CD14-positive monocyte (primary cell): Measurements from ENCODE around the gene WDR86. TPM values are rescaled to one million over a fixed set of nuclear protein-coding genes. Genes with fewer than 3 reads are reported as not detected.
A peak's percentile ranks its signal among the peaks of the same experiment; 100 is the strongest.

ENCODE experiments used
- DNase-seq, 3 donors: peaks; one replicate each; pipeline ENCODE4 v3.0.0-alpha.2; 2011 to 2022
- H2AFZ ChIP-seq: 2 replicates; pipeline ENCODE4 v1.6.0; 2012; ENCODE audit warnings: mild to moderate bottlenecking, low read depth, low read length, inconsistent platforms; ENCODE audit not compliant: insufficient read depth, poor library complexity, severe bottlenecking
- H3K27ac ChIP-seq, 2 donors: 1 replicate in 1 of 2; 2 replicates in 1 of 2; pipeline ENCODE4 v1.5.1; 2012 to 2013; ENCODE audit warnings: low read length in 2 of 2, control low read depth in 1 of 2, inconsistent platforms in 1 of 2, low read depth in 1 of 2, mild to moderate bottlenecking in 1 of 2
- H3K27me3 ChIP-seq, 2 donors: one replicate each; pipeline versions ENCODE4 v1.6.0 to v1.6.1; 2011 to 2013; ENCODE audit warnings: low read length in 2 of 2; ENCODE audit not compliant: control insufficient read depth in 2 of 2, insufficient read depth in 2 of 2
- H3K36me3 ChIP-seq, 2 donors: replicated peaks in 1 of 2; 1 replicate in 1 of 2; 2 replicates in 1 of 2; pipeline versions ENCODE4 v1.5.1 to v1.6.1; 2012 to 2013; ENCODE audit warnings: low read length in 2 of 2, control low read depth in 1 of 2, inconsistent platforms in 1 of 2, mild to moderate bottlenecking in 1 of 2; ENCODE audit not compliant: insufficient read depth in 2 of 2, control insufficient read depth in 1 of 2
- H3K4me1 ChIP-seq, 2 donors: 1 replicate in 1 of 2; 2 replicates in 1 of 2; pipeline versions ENCODE4 v1.5.1 to v1.6.1; 2012 to 2013; ENCODE audit warnings: low read length in 2 of 2, control low read depth in 1 of 2, inconsistent platforms in 1 of 2, mild to moderate bottlenecking in 1 of 2, moderate library complexity in 1 of 2; ENCODE audit not compliant: insufficient read depth in 2 of 2, control insufficient read depth in 1 of 2
- H3K4me2 ChIP-seq: replicated peaks from 2 replicates; pipeline ENCODE3; 2012; ENCODE audit warnings: low read length, moderate library complexity, mild to moderate bottlenecking; ENCODE audit not compliant: poor library complexity, severe bottlenecking; ENCODE audit errors: extremely low read depth
- H3K4me3 ChIP-seq, 3 experiments: fragments of 200-600 bp in 1 of 3; sonication (generic) in 1 of 3; replicated peaks in 1 of 3; 1 replicate in 2 of 3; 2 replicates in 1 of 3; pipeline ENCODE4 v1.5.1; 2011 to 2013; ENCODE audit warnings: low read length in 3 of 3, mild to moderate bottlenecking in 3 of 3, control low read depth in 2 of 3, low read depth in 2 of 3, inconsistent platforms in 1 of 3, moderate library complexity in 1 of 3
- H3K79me2 ChIP-seq: 2 replicates; pipeline ENCODE4 v1.6.0; 2012; ENCODE audit warnings: mild to moderate bottlenecking, control low read depth, inconsistent platforms, low read length, moderate library complexity; ENCODE audit not compliant: insufficient read depth
- H3K9ac ChIP-seq: 2 replicates; pipeline ENCODE4 v1.6.0; 2017; ENCODE audit warnings: low read length, mild to moderate bottlenecking; ENCODE audit not compliant: insufficient read depth, poor library complexity, severe bottlenecking
- H3K9me3 ChIP-seq, 2 donors: replicated peaks in 1 of 2; 1 replicate in 1 of 2; 2 replicates in 1 of 2; pipeline versions ENCODE4 v1.5.1 to v1.6.1; 2012 to 2013; ENCODE audit warnings: low read length in 2 of 2, control low read depth in 1 of 2; ENCODE audit not compliant: control insufficient read depth in 1 of 2, insufficient read depth in 1 of 2
- H4K20me1 ChIP-seq: 2 replicates; pipeline ENCODE4 v1.6.0; 2012; ENCODE audit warnings: mild to moderate bottlenecking, low read length, control low read depth, moderate library complexity; ENCODE audit not compliant: insufficient read depth
- H3K27ac Mint-ChIP-seq, 7 donors: one replicate each; pipeline ENCODE4 v1.8.0; 2020; ENCODE audit warnings: mild to moderate bottlenecking in 7 of 7, mixed read lengths in 7 of 7, moderate library complexity in 6 of 7, inconsistent platforms in 2 of 7
- H3K27me3 Mint-ChIP-seq, 3 donors: one replicate each; pipeline ENCODE4 v1.8.0; 2021 to 2022; ENCODE audit warnings: low read depth in 3 of 3, mild to moderate bottlenecking in 3 of 3, mixed read lengths in 3 of 3, moderate library complexity in 3 of 3, inconsistent platforms in 1 of 3
- H3K36me3 Mint-ChIP-seq, 2 donors: one replicate each; pipeline ENCODE4 v1.8.0; 2020; ENCODE audit warnings: mixed read lengths in 2 of 2, inconsistent platforms in 1 of 2, mild to moderate bottlenecking in 1 of 2
- H3K4me1 Mint-ChIP-seq: one replicate; pipeline ENCODE4 v1.8.0; 2020; ENCODE audit warnings: mild to moderate bottlenecking, mixed read lengths
- H3K4me3 Mint-ChIP-seq, 2 donors: one replicate each; pipeline ENCODE4 v1.8.0; 2020; ENCODE audit warnings: mild to moderate bottlenecking in 2 of 2, mixed read lengths in 2 of 2, moderate library complexity in 1 of 2
- H3K9me3 Mint-ChIP-seq, 7 donors: one replicate each; pipeline ENCODE4 v1.8.0; 2020 to 2022; ENCODE audit warnings: mixed read lengths in 7 of 7, mild to moderate bottlenecking in 6 of 7, moderate library complexity in 6 of 7, inconsistent platforms in 2 of 7
- WGBS: methylation state at CpG from one replicate; pipeline ENCODE4 v1.1.5; 2013; ENCODE audit warnings: missing lambda C conversion rate; ENCODE audit not compliant: insufficient coverage; 5-methylcytosine and 5-hydroxymethylcytosine counted together
- intact Hi-C, 2 donors: fragments of 100-400 bp; cut with micrococcal nuclease; formaldehyde crosslinking; loops; one replicate each; pipeline versions ENCODE4 v1.15.0 to v1.15.1; 2023
- polyA plus RNA-seq, 3 donors: library from polyadenylated mRNA; depleted of rRNA in 1 of 3; unstranded in 2 of 3; stranded (reverse) in 1 of 3; fragments of 300-500 nt in 2 of 3; fragments of >200 nt in 1 of 3; fragmentation: Illumina TruSeq in 2 of 3; gene quantifications; 1 replicate in 2 of 3; 2 replicates in 1 of 3; pipeline ENCODE4 v1.2.3, GENCODE V29; 2012 to 2021
- TF ChIP-seq, protein P1 (sequence below): fragments of 200-600 bp; IDR thresholded peaks from one replicate; pipeline ENCODE4 v1.8.0; 2022; ENCODE audit warnings: antibody characterized with exemption, mild to moderate bottlenecking

WDR86 gene
- polyA plus RNA-seq, 3 donors: 0.11 to 0.30 (median 0.24) TPM

DNA sequence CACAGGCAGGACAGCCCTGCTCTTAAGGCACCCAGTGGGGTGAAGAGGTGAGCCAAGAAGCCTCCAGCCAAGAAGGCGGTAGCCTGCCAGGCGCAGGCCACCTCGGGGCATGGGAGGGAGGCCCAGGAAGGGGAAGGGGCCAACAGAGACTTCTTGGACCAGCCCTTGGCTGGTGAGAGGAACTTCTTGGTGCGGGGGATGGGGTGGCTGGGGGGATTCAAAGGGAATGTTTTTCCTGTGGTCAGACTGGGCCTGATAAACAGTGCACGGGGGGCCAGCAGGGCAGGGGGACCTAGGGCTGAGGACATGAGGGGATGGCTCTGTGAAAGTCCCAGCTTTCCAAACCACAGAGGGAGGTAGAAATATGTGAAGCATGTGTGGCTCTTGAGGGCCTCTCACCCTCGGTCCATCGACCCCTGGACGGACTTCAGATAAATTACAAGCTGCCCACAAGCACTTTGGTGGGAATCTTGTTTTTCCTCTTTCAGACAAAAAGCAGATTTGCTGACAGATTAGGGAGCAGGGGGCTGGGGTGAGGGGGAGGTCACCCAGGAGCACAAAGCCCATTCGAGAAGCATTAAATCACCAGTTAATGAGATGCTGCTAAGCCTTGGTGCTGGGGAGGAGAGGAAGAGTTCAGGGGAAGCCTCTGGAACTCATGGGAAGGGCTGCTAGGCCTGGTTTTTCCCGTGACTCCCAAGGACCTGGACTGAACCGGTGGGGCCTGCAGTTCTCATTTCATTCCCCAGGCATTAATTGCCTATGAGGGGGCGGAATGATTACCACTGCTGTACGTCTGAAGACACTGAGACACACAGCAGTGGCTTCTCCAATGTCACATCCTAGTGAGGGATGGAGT lies 18.8 kb upstream of the WDR86 start:
- no peak overlapping the region for H3K4me2 ChIP-seq
- Mint-ChIP-seq H3K27me3 (peaks cover 0 to 7% (median 4%) of the 10 kb centered on the region in 3 donors), H3K27ac (peak overlapping the region in 2 of 7 donors; percentile 15 to 48), H3K36me3 (no peaks in the 10 kb centered on the region), H3K4me3 (no peak overlapping the region), H3K4me1 (peaks cover 21% of the 10 kb centered on the region), H3K9me3 (peaks cover 0 to 4% (median 0%) of the 10 kb centered on the region in 7 donors)
- H3K27me3 ChIP-seq: no peaks in the 10 kb centered on the region
- WGBS: 35% methylated on average over 10 of the region's 13 CpGs
- no peaks in the 10 kb centered on the region for H4K20me1 ChIP-seq
- intact Hi-C loops: no loop called here
- H3K9ac ChIP-seq: no peak overlapping the region
- no peaks in the 10 kb centered on the region for H3K36me3 ChIP-seq
- DNase-seq: no peak
- no peak overlapping the region for H2AFZ ChIP-seq
- no peaks in the 10 kb centered on the region for H3K79me2 ChIP-seq
- no peak overlapping the region for H3K4me3 ChIP-seq
- H3K4me1 ChIP-seq: no peaks in the 10 kb centered on the region
- TF ChIP-seq, protein P1, sequence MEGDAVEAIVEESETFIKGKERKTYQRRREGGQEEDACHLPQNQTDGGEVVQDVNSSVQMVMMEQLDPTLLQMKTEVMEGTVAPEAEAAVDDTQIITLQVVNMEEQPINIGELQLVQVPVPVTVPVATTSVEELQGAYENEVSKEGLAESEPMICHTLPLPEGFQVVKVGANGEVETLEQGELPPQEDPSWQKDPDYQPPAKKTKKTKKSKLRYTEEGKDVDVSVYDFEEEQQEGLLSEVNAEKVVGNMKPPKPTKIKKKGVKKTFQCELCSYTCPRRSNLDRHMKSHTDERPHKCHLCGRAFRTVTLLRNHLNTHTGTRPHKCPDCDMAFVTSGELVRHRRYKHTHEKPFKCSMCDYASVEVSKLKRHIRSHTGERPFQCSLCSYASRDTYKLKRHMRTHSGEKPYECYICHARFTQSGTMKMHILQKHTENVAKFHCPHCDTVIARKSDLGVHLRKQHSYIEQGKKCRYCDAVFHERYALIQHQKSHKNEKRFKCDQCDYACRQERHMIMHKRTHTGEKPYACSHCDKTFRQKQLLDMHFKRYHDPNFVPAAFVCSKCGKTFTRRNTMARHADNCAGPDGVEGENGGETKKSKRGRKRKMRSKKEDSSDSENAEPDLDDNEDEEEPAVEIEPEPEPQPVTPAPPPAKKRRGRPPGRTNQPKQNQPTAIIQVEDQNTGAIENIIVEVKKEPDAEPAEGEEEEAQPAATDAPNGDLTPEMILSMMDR: no peak
- no peak overlapping the region for H3K27ac ChIP-seq
- H3K9me3 ChIP-seq: peaks cover 0 to under 1% of the 10 kb centered on the region in 2 donors

DNA sequence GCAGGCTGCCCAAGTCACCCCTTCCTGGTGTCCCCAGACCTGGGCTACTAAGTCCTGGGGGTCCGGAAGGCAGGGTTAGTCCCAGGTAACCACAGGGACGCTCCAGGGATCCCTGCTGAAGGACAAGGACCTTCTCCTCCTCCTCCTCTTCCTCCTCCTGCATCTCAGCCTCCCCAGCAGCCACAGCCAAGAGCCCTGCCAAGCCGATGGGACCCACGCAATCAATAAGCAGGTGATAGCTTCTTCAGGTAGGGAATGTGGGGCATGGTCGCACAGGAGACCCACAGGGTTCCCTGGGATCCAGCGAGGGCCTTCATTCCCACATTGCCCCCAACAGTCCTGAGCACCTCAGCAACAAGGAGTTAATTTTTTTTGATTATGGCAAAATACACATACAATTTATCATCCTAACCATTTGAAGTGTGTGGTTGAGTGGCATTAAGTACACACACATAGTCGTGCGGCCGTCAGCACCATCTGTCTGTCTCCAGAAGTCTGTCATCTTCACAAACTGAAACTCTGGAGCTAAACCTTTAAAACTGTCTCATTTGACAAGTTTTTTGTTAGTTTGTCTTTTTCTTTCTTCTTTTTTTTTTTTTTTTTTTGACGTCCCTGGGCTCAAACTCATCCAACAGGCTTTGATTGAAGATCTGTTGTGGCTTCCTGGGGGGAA lies 18.0 kb upstream of the WDR86 start:
- peaks cover 18% of the 10 kb centered on the region for H3K4me1 Mint-ChIP-seq
- H3K27me3 Mint-ChIP-seq: peaks cover 2 to 7% (median 6%) of the 10 kb centered on the region in 3 donors
- Histone ChIP-seq H3K4me1 (no peaks in the 10 kb centered on the region), H2AFZ (no peak overlapping the region), H3K27me3 (no peaks in the 10 kb centered on the region), H3K4me3 (no peak overlapping the region), H3K79me2 (no peaks in the 10 kb centered on the region), H3K9me3 (peaks cover 0 to 6% of the 10 kb centered on the region in 2 donors), H3K36me3 (no peaks in the 10 kb centered on the region), H3K27ac (no peak overlapping the region), H3K4me2 (no peak overlapping the region), H3K9ac (no peak overlapping the region), H4K20me1 (no peaks in the 10 kb centered on the region)
- H3K36me3 Mint-ChIP-seq: no peaks in the 10 kb centered on the region
- 100% methylated on average over 1 of the region's 10 CpGs for WGBS
- DNase-seq: no peak
- intact Hi-C loops: no loop called here
- peak overlapping the region in 1 of 2 donors; percentile 35 for H3K4me3 Mint-ChIP-seq
- TF ChIP-seq, protein P1: no peak
- peak overlapping the region in 1 of 7 donors; percentile 50 for H3K27ac Mint-ChIP-seq
- peaks cover 0 to 7% (median 4%) of the 10 kb centered on the region in 7 donors for H3K9me3 Mint-ChIP-seq
